Kidney (tissue), 14 donors: ENCODE results near the gene MFN2. TPM values are rescaled to one million over a fixed set of nuclear protein-coding genes. Genes with fewer than 3 reads are reported as not detected.

ENCODE experiments used
- DNase-seq, 5 donors: peaks; one replicate each; pipeline ENCODE4 v3.0.0-alpha.2; 2013 to 2020
- FAIRE-seq: peaks from 2 replicates; lab custom pipeline; 2012; peaks lifted over from hg19 to GRCh38; lab: Jason Lieb, UNC
- H3K27ac ChIP-seq, 2 donors: one replicate each; pipeline ENCODE4 v1.7.0; 2013; ENCODE audit warnings: low read depth in 2 of 2, low read length in 2 of 2, inconsistent platforms in 1 of 2
- H3K27me3 ChIP-seq: one replicate; pipeline ENCODE4 v1.7.1; 2013; ENCODE audit warnings: low read length, inconsistent platforms; ENCODE audit not compliant: control insufficient read depth, insufficient read depth
- H3K36me3 ChIP-seq, 3 donors: one replicate each; pipeline versions ENCODE4 v1.7.0 to v1.7.1; 2013; ENCODE audit warnings: low read length in 3 of 3, control low read depth in 1 of 3, inconsistent platforms in 1 of 3; ENCODE audit not compliant: insufficient read depth in 3 of 3, control insufficient read depth in 2 of 3
- H3K4me1 ChIP-seq, 3 donors: one replicate each; pipeline versions ENCODE4 v1.7.0 to v1.7.1; 2013; ENCODE audit warnings: low read length in 3 of 3, inconsistent platforms in 1 of 3, low read depth in 1 of 3; ENCODE audit not compliant: control insufficient read depth in 2 of 3, insufficient read depth in 2 of 3
- H3K4me3 ChIP-seq, 3 donors: one replicate each; pipeline versions ENCODE4 v1.7.0 to v1.8.1; 2013; ENCODE audit warnings: low read length in 3 of 3, control low read depth in 1 of 3, inconsistent platforms in 1 of 3
- H3K9ac ChIP-seq, 3 donors: one replicate each; pipeline versions ENCODE4 v1.7.0 to v1.7.1; 2013; ENCODE audit warnings: low read length in 3 of 3, control low read depth in 1 of 3, inconsistent platforms in 1 of 3
- H3K9me3 ChIP-seq, 3 donors: one replicate each; pipeline versions ENCODE4 v1.7.0 to v1.7.1; 2013; ENCODE audit warnings: low read length in 3 of 3, control low read depth in 1 of 3, inconsistent platforms in 1 of 3; ENCODE audit not compliant: control insufficient read depth in 2 of 3, insufficient read depth in 1 of 3
- CTCF ChIP-seq: IDR thresholded peaks from 3 replicates; pipeline ENCODE4 v1.5.1; 2012; ENCODE audit warnings: mild to moderate bottlenecking, moderate library complexity, borderline replicate concordance; ENCODE audit not compliant: insufficient read depth; ENCODE audit errors: extremely low read depth
- intact Hi-C: fragments of 100-400 bp; cut with DNase I; formaldehyde crosslinking; loops from one replicate; pipeline ENCODE4 v1.11.1; 2022
- polyA plus RNA-seq: library from polyadenylated mRNA; stranded (reverse); fragments of 350-450 nt; fragmentation: Illumina TruSeq; extraction: RNeasy Lipid Tissue Mini Kit (QIAGEN cat#74804); gene quantifications from one replicate; pipeline ENCODE4 v1.2.3, GENCODE V29; 2014; ENCODE audit warnings: low read depth, low replicate concordance; ENCODE audit not compliant: insufficient read depth
- total RNA-seq: library from RNA; stranded (reverse); fragmentation: NEBNext Ultra II Directional; extraction: Animal tissue kit (Norgen Biotek cat#: 25700); gene quantifications from one replicate; pipeline ENCODE4 v1.2.1, GENCODE V29; 2021
- donor health status: control.
- donor health status: control.
- donor health status: control.
- donor health status: control.
- donor health status: control.
- donor health status: DM: yes; HTN: yes; CAD: no.
- donor health status: Normal renal cell carcinoma (clear cell type).

Gene MFN2
- total and polyA plus RNA-seq, 2 donors from 2014 or later, result 41.1 to 77.6 TPM

- FAIRE-seq, result no peak
- TF ChIP-seq CTCF, result no peak
- Histone ChIP-seq H3K36me3 (peaks cover 5 to 75% (median 64%) of the 10 kb centered on the region in 3 donors), H3K9ac (no peak overlapping the region), H3K9me3 (no peaks in the 10 kb centered on the region), H3K4me3 (no peak overlapping the region), H3K4me1 (no peaks in the 10 kb centered on the region), H3K27ac (no peak overlapping the region), H3K27me3 (no peaks in the 10 kb centered on the region)
- intact Hi-C loops, result no loop called here
- DNase-seq, result no peak
Observed at GRCh38 chr1:12001996-12002493, 21.8 kb downstream of the MFN2 start.

GRCh38 chr1:12003762-12004161 lies 23.5 kb downstream of the MFN2 start:
- no peak overlapping the region for H3K27ac ChIP-seq
- no peaks in the 10 kb centered on the region for H3K4me1 ChIP-seq
- H3K4me3 ChIP-seq, result no peak overlapping the region
- FAIRE-seq (no peak), DNase-seq (no peak)
- peaks cover 4 to 68% (median 61%) of the 10 kb centered on the region in 3 donors for H3K36me3 ChIP-seq
- TF ChIP-seq CTCF, result no peak
- no peaks in the 10 kb centered on the region for H3K27me3 ChIP-seq
- intact Hi-C loops, result no loop called here
- no peak overlapping the region for H3K9ac ChIP-seq
- no peaks in the 10 kb centered on the region for H3K9me3 ChIP-seq

- no peak overlapping the region for H3K9ac ChIP-seq
- H3K36me3 ChIP-seq, result peaks cover 2 to 74% (median 60%) of the 10 kb centered on the region in 3 donors
- FAIRE-seq, result no peak
Observed at GRCh38 chr1:12005488-12006166, 25.4 kb downstream of the MFN2 start.

More at GRCh38 chr1:12005488-12006166, 25.4 kb downstream of the MFN2 start:
- intact Hi-C loops, result no loop called here
- H3K4me1 ChIP-seq, result no peaks in the 10 kb centered on the region
- DNase-seq, result no peak
- H3K27ac ChIP-seq, result no peak overlapping the region
- H3K4me3 ChIP-seq, result no peak overlapping the region
- no peaks in the 10 kb centered on the region for H3K9me3 ChIP-seq
- no peak for TF ChIP-seq CTCF
- H3K27me3 ChIP-seq, result no peaks in the 10 kb centered on the region
